K562 (cell line): Measurements from ENCODE around the gene UHRF1. TPM values are rescaled to one million over a fixed set of nuclear protein-coding genes. Genes with fewer than 3 reads are reported as not detected.

ENCODE experiments used
- ATAC-seq: fragments of 200-7000 bp; cut with Tn5 transposase; 3 replicates; pipeline ENCODE4 v1.9.1; 2020; ENCODE audit warnings: moderate library complexity
- BruUV-seq: library from RNA; stranded (reverse); fragments of 400-500 nt; replicated peaks from 2 replicates; lab custom pipeline; 2021; lab: Mats Ljungman, UMichigan
- CTCF ChIA-PET: fragments of 300-600 bp; formaldehyde crosslinking; extraction: SDS; loops from one replicate; lab custom pipeline; 2021; ENCODE audit warnings: low intra/inter-chr PET ratio; lab: Yijun Ruan, JAX
- POLR2A ChIA-PET: fragments of 300-600, 350-650 bp; sonication (Branson Sonifier 250); formaldehyde crosslinking; extraction: SDS; loops from one replicate; lab custom pipeline; 2021; ENCODE audit warnings: antibody characterized with exemption, inconsistent platforms; lab: Yijun Ruan, JAX
- DNase-seq, 4 experiments: peaks; one replicate each; pipeline versions ENCODE4 v3.0.0 to v3.0.0-alpha.2; 2011 to 2018; ENCODE audit warnings: low spot score in 3 of 4, mixed read lengths in 3 of 4; ENCODE audit errors: extremely low read depth in 1 of 4
- FAIRE-seq: peaks from 2 replicates; lab custom pipeline; 2011; peaks lifted over from hg19 to GRCh38; lab: Jason Lieb, UNC
- H2AFZ ChIP-seq: 2 replicates; pipeline ENCODE4 v1.6.0; 2011; ENCODE audit warnings: low read depth, low read length, control low read depth, inconsistent platforms
- H3K27ac ChIP-seq: fragments of 200-600 bp; 3 replicates; pipeline ENCODE4 v1.8.0; 2011; ENCODE audit warnings: low read depth, mild to moderate bottlenecking, control low read depth, inconsistent platforms, low read length, moderate library complexity, mixed read lengths; ENCODE audit errors: extremely low read depth
- H3K27me3 ChIP-seq, 2 experiments: fragments of 300-600 bp in 1 of 2; 2 replicates in 1 of 2; 3 replicates in 1 of 2; pipeline versions ENCODE4 v1.6.0 to v1.8.0; 2011; ENCODE audit warnings: inconsistent platforms in 2 of 2, low read length in 2 of 2, mild to moderate bottlenecking in 1 of 2, mixed read lengths in 1 of 2, moderate library complexity in 1 of 2; ENCODE audit not compliant: control insufficient read depth in 2 of 2, insufficient read depth in 2 of 2
- H3K36me3 ChIP-seq: fragments of 300-600 bp; 3 replicates; pipeline ENCODE4 v1.8.0; 2011; ENCODE audit warnings: mild to moderate bottlenecking, low read length, inconsistent platforms; ENCODE audit not compliant: control insufficient read depth, insufficient read depth
- H3K4me1 ChIP-seq, 2 experiments: fragments of 200-600 bp in 1 of 2; replicated peaks in 1 of 2; 2 replicates in 1 of 2; 3 replicates in 1 of 2; pipeline versions ENCODE4 v1.5.1 to v1.8.0; 2011; ENCODE audit warnings: inconsistent platforms in 2 of 2, low read length in 2 of 2, mild to moderate bottlenecking in 1 of 2, mixed read lengths in 1 of 2, moderate library complexity in 1 of 2; ENCODE audit not compliant: control insufficient read depth in 2 of 2, insufficient read depth in 2 of 2
- H3K4me2 ChIP-seq: 2 replicates; pipeline ENCODE4 v1.6.1; 2011; ENCODE audit warnings: low read length, control low read depth, inconsistent platforms, mixed read lengths; ENCODE audit not compliant: insufficient read depth
- H3K4me3 ChIP-seq: fragments of 200-600 bp; sonication (generic), shearing (Covaris generic); 2 replicates; pipeline ENCODE4 v1.5.1; 2016; ENCODE audit warnings: control low read depth, inconsistent platforms
- H3K79me2 ChIP-seq: fragments of 200-600 bp; 3 replicates; pipeline ENCODE4 v1.8.0; 2011; ENCODE audit warnings: low read length, inconsistent platforms; ENCODE audit not compliant: control insufficient read depth, insufficient read depth
- H3K9ac ChIP-seq, 2 experiments: 2 replicates each; pipeline versions ENCODE4 v1.6.0 to v1.6.1; 2011; ENCODE audit warnings: low read depth in 2 of 2, low read length in 2 of 2, control low read depth in 1 of 2, inconsistent platforms in 1 of 2, mild to moderate bottlenecking in 1 of 2, mixed read lengths in 1 of 2; ENCODE audit not compliant: insufficient read depth in 1 of 2
- H3K9me1 ChIP-seq: one replicate; pipeline ENCODE4 v1.6.0; 2011; ENCODE audit warnings: inconsistent platforms, mild to moderate bottlenecking, low read length, moderate library complexity; ENCODE audit not compliant: control insufficient read depth, insufficient read depth
- H3K9me3 ChIP-seq: replicated peaks from 2 replicates; pipeline ENCODE4 v1.5.1; 2011; ENCODE audit warnings: low read depth, low read length, inconsistent platforms; ENCODE audit not compliant: control insufficient read depth, insufficient read depth
- H4K20me1 ChIP-seq: replicated peaks from 2 replicates; pipeline ENCODE4 v1.6.1; 2011; ENCODE audit warnings: low read length, inconsistent platforms, mixed read lengths; ENCODE audit not compliant: control insufficient read depth, insufficient read depth
- CREM ChIP-seq: IDR thresholded peaks from 2 replicates; pipeline ENCODE4 v1.6.1; 2014; ENCODE audit warnings: antibody characterized with exemption, low read depth
- EGR1 ChIP-seq: fragments of 450-650 bp; conservative IDR thresholded peaks from 2 replicates; pipeline ENCODE4 v1.6.1; 2017; ENCODE audit warnings: mild to moderate bottlenecking
- ETV6 ChIP-seq, 3 experiments: fragments of 150-350 bp in 1 of 3; sonication (generic) in 1 of 3; formaldehyde crosslinking in 1 of 3; IDR thresholded peaks; 2 replicates each; pipeline versions ENCODE4 v1.6.1 to v1.8.0; 2014 to 2022; ENCODE audit warnings: borderline replicate concordance in 2 of 3, low read depth in 2 of 3, antibody characterized with exemption in 1 of 3, low read length in 1 of 3, mild to moderate bottlenecking in 1 of 3, missing genetic modification reagents in 1 of 3
- HINFP ChIP-seq: fragments of 450-650 bp; conservative IDR thresholded peaks from 2 replicates; pipeline ENCODE4 v1.6.1; 2016; ENCODE audit warnings: missing genetic modification characterization, low read depth, mild to moderate bottlenecking, control low read depth, missing compliant biosample characterization
- PRDM10 ChIP-seq: fragments of 450-650 bp; IDR thresholded peaks from 2 replicates; pipeline ENCODE4 v1.6.1; 2018; ENCODE audit not compliant: partially characterized antibody
- PTRF ChIP-seq: fragments of 450-650 bp; IDR thresholded peaks from 2 replicates; pipeline ENCODE4 v1.6.1; 2016; ENCODE audit warnings: mild to moderate bottlenecking, missing genetic modification characterization, missing compliant biosample characterization
- STAT6 ChIP-seq: sonication (generic); formaldehyde crosslinking; IDR thresholded peaks from 2 replicates; pipeline ENCODE4 v1.8.1; 2023; ENCODE audit warnings: mild to moderate bottlenecking, missing genetic modification reagents
- ZFP91 ChIP-seq: sonication (generic); formaldehyde crosslinking; IDR thresholded peaks from 2 replicates; pipeline ENCODE4 v1.8.0; 2022; ENCODE audit warnings: mild to moderate bottlenecking, missing genetic modification reagents
- ZSCAN29 ChIP-seq: fragments of 450-650 bp; IDR thresholded peaks from 2 replicates; pipeline ENCODE4 v1.6.1; 2017
- WGBS: fragments of 100-300 bp; shearing (Covaris generic); methylation state at CpG from one replicate; pipeline ENCODE4 v1.1.6; 2016; ENCODE audit warnings: low coverage, mixed read lengths; ENCODE audit not compliant: insufficient coverage; ENCODE audit errors: missing lambda C conversion rate; 5-methylcytosine and 5-hydroxymethylcytosine counted together
- in situ Hi-C: fragments of 300-500 bp; cut with MboI; formaldehyde crosslinking; loops from 4 replicates; pipeline ENCODE4 v1.15.0; 2018; ENCODE audit warnings: inconsistent platforms, mixed read lengths
- intact Hi-C: fragments of 100-400 bp; cut with micrococcal nuclease; formaldehyde crosslinking; loops from 2 replicates; pipeline ENCODE4 v1.14.2; 2022
- polyA plus RNA-seq, 8 experiments: library from polyadenylated mRNA; depleted of rRNA in 4 of 8; stranded (reverse) in 5 of 8; unstranded in 3 of 8; fragments of >200 nt; fragmentation: Nextera tagmentation in 2 of 8; fragmentation: Illumina TruSeq in 1 of 8; extraction: Ambion mirVana in 2 of 8; extraction: Trizol in 1 of 8; gene quantifications; 2 replicates each; pipeline versions ENCODE4 v1.2.1 to v1.2.3, GENCODE V29; 2011 to 2014; ENCODE audit warnings: inconsistent platforms in 1 of 8, missing spikeins in 1 of 8
- total RNA-seq, 7 experiments: library from RNA; depleted of rRNA in 6 of 7; stranded (reverse); fragments of >200 nt in 6 of 7; fragmentation: Illumina TruSeq in 2 of 7; extraction: Trizol in 2 of 7; gene quantifications; 2 replicates each; pipeline versions ENCODE4 v1.2.1 to v1.2.3, GENCODE V29; 2011 to 2021; ENCODE audit warnings: low replicate concordance in 1 of 7

UHRF1 gene
- total and polyA plus RNA-seq, 9 of the 15 experiments (the other 6 are each of a cell fraction or from before 2014, with no cell fraction given): 6.0 to 101 (median 30.9) TPM

GRCh38 chr19:4970558-4971423 is 61.5 kb downstream of the UHRF1 start:
- Histone ChIP-seq H3K9ac (peak overlapping the region; percentile 56 to 96), H3K36me3 (no peaks in the 10 kb centered on the region; the same call in 2 of the 3 replicates), H3K9me1 (peaks cover 12% of the 10 kb centered on the region), H3K4me1 (peaks cover 22 to 56% of the 10 kb centered on the region in 2 experiments; a peak in 4 of 5 replicates), H3K27ac (peak overlapping the region; percentile 59), H3K27me3 (no peaks in the 10 kb centered on the region; a peak in 1 of 5 replicates), H3K4me2 (peak overlapping the region; percentile 89), H4K20me1 (peaks cover 39% of the 10 kb centered on the region), H3K9me3 (no peaks in the 10 kb centered on the region), H3K79me2 (peaks cover 61% of the 10 kb centered on the region), H3K4me3 (peak overlapping the region; percentile 61), H2AFZ (peak overlapping the region; percentile 61; the same call in 1 of the 2 replicates)
- ChIA-PET CTCF (no interaction called here), POLR2A (interaction anchor here (0.6 to 3.2 kb wide), 6 partner anchors 12 to 1191 kb away, joined by 3 to 10 read pairs (median 3); no protein-coding TSS in a partner anchor)
- in situ Hi-C loops: no loop called here
- 2% methylated on average over 31 of the region's 31 CpGs for WGBS
- intact Hi-C loops: no loop called here
- DNase-seq: peak; percentile 55 to 60 (median 58)
- FAIRE-seq: peak; percentile 69
- BruUV-seq: no TSS peak
- ATAC-seq: peak; percentile 5
- TF ChIP-seq PRDM10 (peak; percentile 25), PTRF (no peak), HINFP (no peak), EGR1 (no peak), ZSCAN29 (no peak), STAT6 (CRISPR knock-in tag) (no peak), CREM (peak; percentile 26; the same call in 1 of the 2 replicates), ETV6 (IDR thresholded peaks at IDR 0.05; ENCODE audit: borderline replicate concordance in 1 of 2, low read depth in 2 of 2, low read length in 1 of 2) (no peak), ETV6 (CRISPR knock-in tag; IDR thresholded peaks at IDR 0.05; ENCODE audit: borderline replicate concordance) (no peak), ZFP91 (CRISPR knock-in tag) (0 out of 2 replicates have a peak, but pooled peaks have one; percentile 20)
